Muscle of leg (tissue), 11 donors: Measurements from ENCODE around the gene ACOT11. TPM values are rescaled to one million over a fixed set of nuclear protein-coding genes. Genes with fewer than 3 reads are reported as not detected.

Source experiments
- DNase-seq: peaks from one replicate; pipeline ENCODE4 v3.0.0; 2013
- H3K27ac ChIP-seq: one replicate; pipeline ENCODE4 v1.5.1; 2013; ENCODE audit warnings: mild to moderate bottlenecking, low read length, control low read depth
- H3K27me3 ChIP-seq: one replicate; pipeline ENCODE4 v1.6.1; 2013; ENCODE audit warnings: low read length; ENCODE audit not compliant: control insufficient read depth, insufficient read depth
- H3K36me3 ChIP-seq: one replicate; pipeline ENCODE4 v1.6.1; 2013; ENCODE audit warnings: low read length; ENCODE audit not compliant: control insufficient read depth, insufficient read depth
- H3K4me1 ChIP-seq: one replicate; pipeline ENCODE4 v1.6.1; 2013; ENCODE audit warnings: low read length; ENCODE audit not compliant: control insufficient read depth, insufficient read depth
- H3K4me3 ChIP-seq: one replicate; pipeline ENCODE4 v1.5.1; 2013; ENCODE audit warnings: low read length, control low read depth
- H3K9me3 ChIP-seq: replicated peaks from 2 replicates; pipeline ENCODE4 v1.6.1; 2013; ENCODE audit warnings: low read depth, low read length; ENCODE audit not compliant: control insufficient read depth
- WGBS: methylation state at CpG from one replicate; pipeline ENCODE4 v1.1.5; 2013; ENCODE audit warnings: missing lambda C conversion rate; ENCODE audit not compliant: insufficient coverage; 5-methylcytosine and 5-hydroxymethylcytosine counted together
- polyA plus RNA-seq, 8 donors: library from polyadenylated mRNA; unstranded; fragments of 120-200 nt; gene quantifications; one replicate each; pipeline versions ENCODE4 v1.2.1 to v1.2.3, GENCODE V29; 2013; ENCODE audit warnings: inconsistent platforms in 1 of 8, low replicate concordance in 1 of 8; ENCODE audit not compliant: insufficient read length in 8 of 8, insufficient read depth in 1 of 8
- total RNA-seq: library from RNA; stranded (reverse); fragments of 120-200 nt; gene quantifications from one replicate; pipeline ENCODE4 v1.2.4, GENCODE V29; 2013

ACOT11 gene
- total and polyA plus RNA-seq, 9 donors, result 2.8 to 10.1 (median 5.6) TPM

- Histone ChIP-seq H3K36me3 (peaks cover 32% of the 10 kb centered on the region), H3K4me1 (peaks cover 7% of the 10 kb centered on the region), H3K4me3 (no peak overlapping the region), H3K9me3 (no peaks in the 10 kb centered on the region), H3K27me3 (no peaks in the 10 kb centered on the region), H3K27ac (no peak overlapping the region)
- no peak for DNase-seq
- WGBS, result 67% methylated on average over 10 of the region's 21 CpGs
Observed at GRCh38 chr1:54600947-54601721, 53.1 kb downstream of the ACOT11 start.

- H3K9me3 ChIP-seq, result no peaks in the 10 kb centered on the region
- WGBS, result 91% methylated on average over 7 of the region's 10 CpGs
- H3K4me3 ChIP-seq, result no peak overlapping the region
- H3K27ac ChIP-seq, result no peak overlapping the region
- H3K4me1 ChIP-seq, result peaks cover 7% of the 10 kb centered on the region
- no peak for DNase-seq
- H3K27me3 ChIP-seq, result no peaks in the 10 kb centered on the region
- peaks cover 32% of the 10 kb centered on the region for H3K36me3 ChIP-seq
Observed at GRCh38 chr1:54601730-54602129, 53.7 kb downstream of the ACOT11 start.

- Histone ChIP-seq H3K27me3 (no peaks in the 10 kb centered on the region), H3K4me3 (no peak overlapping the region), H3K9me3 (no peaks in the 10 kb centered on the region), H3K4me1 (peaks cover 7% of the 10 kb centered on the region), H3K27ac (no peak overlapping the region), H3K36me3 (peaks cover 30% of the 10 kb centered on the region)
- 78% methylated on average over 18 of the region's 18 CpGs for WGBS
- no peak for DNase-seq
Observed at GRCh38 chr1:54602554-54602953, 54.5 kb downstream of the ACOT11 start.

GRCh38 chr1:54603241-54603640, 55.2 kb downstream of the ACOT11 start:
- Histone ChIP-seq H3K27me3 (no peaks in the 10 kb centered on the region), H3K27ac (no peak overlapping the region), H3K4me3 (no peak overlapping the region), H3K36me3 (peaks cover 28% of the 10 kb centered on the region), H3K4me1 (peaks cover 11% of the 10 kb centered on the region), H3K9me3 (no peaks in the 10 kb centered on the region)
- 67% methylated on average over 1 of the region's 6 CpGs for WGBS
- no peak for DNase-seq

- Histone ChIP-seq H3K4me3 (no peak overlapping the region), H3K4me1 (peaks cover 14% of the 10 kb centered on the region), H3K27me3 (no peaks in the 10 kb centered on the region), H3K36me3 (peaks cover 25% of the 10 kb centered on the region), H3K9me3 (no peaks in the 10 kb centered on the region), H3K27ac (no peak overlapping the region)
- DNase-seq, result no peak
- WGBS, result 54% methylated on average over 2 of the region's 7 CpGs
Observed at GRCh38 chr1:54604051-54604450, 56.0 kb downstream of the ACOT11 start.

- Histone ChIP-seq H3K9me3 (no peaks in the 10 kb centered on the region), H3K4me1 (peaks cover 21% of the 10 kb centered on the region), H3K36me3 (peaks cover 25% of the 10 kb centered on the region), H3K27ac (no peak overlapping the region), H3K4me3 (no peak overlapping the region), H3K27me3 (no peaks in the 10 kb centered on the region)
- DNase-seq, result no peak
- 83% methylated on average over 12 of the region's 13 CpGs for whole genome bisulfite sequencing
Observed at GRCh38 chr1:54604572-54605370, 56.7 kb downstream of the ACOT11 start.

- no peak overlapping the region for H3K4me3 ChIP-seq
- H3K36me3 ChIP-seq, result peaks cover 29% of the 10 kb centered on the region
- no peaks in the 10 kb centered on the region for H3K27me3 ChIP-seq
- no peaks in the 10 kb centered on the region for H3K9me3 ChIP-seq
- 100% methylated on average over 3 of the region's 9 CpGs for WGBS
- H3K4me1 ChIP-seq, result peaks cover 23% of the 10 kb centered on the region
- DNase-seq, result no peak
- H3K27ac ChIP-seq, result no peak overlapping the region
Observed at GRCh38 chr1:54606096-54606989, 58.3 kb downstream of the ACOT11 start.

GRCh38 chr1:54606990-54607325, 58.9 kb downstream of the ACOT11 start:
- peaks cover 20% of the 10 kb centered on the region for H3K4me1 ChIP-seq
- H3K4me3 ChIP-seq, result no peak overlapping the region
- no peaks in the 10 kb centered on the region for H3K27me3 ChIP-seq
- peaks cover 26% of the 10 kb centered on the region for H3K36me3 ChIP-seq
- H3K9me3 ChIP-seq, result no peaks in the 10 kb centered on the region
- H3K27ac ChIP-seq, result no peak overlapping the region
- WGBS, result 86% methylated on average over 8 of the region's 13 CpGs
- no peak for DNase-seq

GRCh38 chr1:54607821-54608565, 60.0 kb downstream of the ACOT11 start:
- no peak overlapping the region for H3K27ac ChIP-seq
- peaks cover 20% of the 10 kb centered on the region for H3K4me1 ChIP-seq
- DNase-seq, result peak; percentile 32
- H3K9me3 ChIP-seq, result no peaks in the 10 kb centered on the region
- 63% methylated on average over 13 of the region's 19 CpGs for WGBS
- H3K36me3 ChIP-seq, result peaks cover 26% of the 10 kb centered on the region
- H3K27me3 ChIP-seq, result no peaks in the 10 kb centered on the region
- no peak overlapping the region for H3K4me3 ChIP-seq
